GM13976 (cell line): Measurements from ENCODE around the gene LRRC26.
"Not testable (repeated sequence)": the region's sequence is repeated elsewhere in the genome, so short reads cannot be mapped to it uniquely, and the experiment has no call there.

Source experiments
- DNase-seq: peaks from one replicate; pipeline ENCODE4 v3.0.0; 2012; ENCODE audit warnings: low spot score
- in situ Hi-C: fragments of 300-500 bp; cut with MboI; formaldehyde crosslinking; loops from one replicate; pipeline ENCODE4 v1.12.0; 2022; ENCODE audit warnings: low sequenced_read_pairs, mixed read lengths, inconsistent platforms; ENCODE audit not compliant: unreplicated experiment
- TF ChIP-seq, protein P1 (sequence below): IDR thresholded peaks from 2 replicates; pipeline ENCODE4 v1.5.1; 2012; ENCODE audit warnings: borderline replicate concordance, mild to moderate bottlenecking; ENCODE audit not compliant: insufficient read depth; ENCODE audit errors: extremely low read depth, missing control alignments, control extremely low read depth

Gene LRRC26

DNA sequence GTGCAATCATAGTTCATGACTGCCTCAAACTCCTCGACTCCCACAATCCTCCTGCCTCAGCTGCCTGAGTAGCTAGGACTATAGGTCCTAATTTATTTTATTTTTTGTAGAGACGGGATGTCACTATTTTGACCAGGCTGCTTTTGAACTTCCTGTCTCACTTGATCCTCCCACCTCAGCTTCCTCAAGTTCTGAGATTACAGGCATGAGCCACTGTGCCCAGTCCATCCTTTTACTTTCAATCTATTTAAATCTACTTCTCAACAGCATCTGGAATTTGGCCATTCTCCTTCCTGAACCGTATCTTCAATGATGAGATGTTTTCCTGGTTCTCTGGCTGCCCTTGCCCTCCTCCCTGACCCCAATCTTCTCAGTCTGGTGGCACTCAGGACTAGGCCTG, 43.1 kb downstream of the LRRC26 start:
- TF ChIP-seq, protein P1, sequence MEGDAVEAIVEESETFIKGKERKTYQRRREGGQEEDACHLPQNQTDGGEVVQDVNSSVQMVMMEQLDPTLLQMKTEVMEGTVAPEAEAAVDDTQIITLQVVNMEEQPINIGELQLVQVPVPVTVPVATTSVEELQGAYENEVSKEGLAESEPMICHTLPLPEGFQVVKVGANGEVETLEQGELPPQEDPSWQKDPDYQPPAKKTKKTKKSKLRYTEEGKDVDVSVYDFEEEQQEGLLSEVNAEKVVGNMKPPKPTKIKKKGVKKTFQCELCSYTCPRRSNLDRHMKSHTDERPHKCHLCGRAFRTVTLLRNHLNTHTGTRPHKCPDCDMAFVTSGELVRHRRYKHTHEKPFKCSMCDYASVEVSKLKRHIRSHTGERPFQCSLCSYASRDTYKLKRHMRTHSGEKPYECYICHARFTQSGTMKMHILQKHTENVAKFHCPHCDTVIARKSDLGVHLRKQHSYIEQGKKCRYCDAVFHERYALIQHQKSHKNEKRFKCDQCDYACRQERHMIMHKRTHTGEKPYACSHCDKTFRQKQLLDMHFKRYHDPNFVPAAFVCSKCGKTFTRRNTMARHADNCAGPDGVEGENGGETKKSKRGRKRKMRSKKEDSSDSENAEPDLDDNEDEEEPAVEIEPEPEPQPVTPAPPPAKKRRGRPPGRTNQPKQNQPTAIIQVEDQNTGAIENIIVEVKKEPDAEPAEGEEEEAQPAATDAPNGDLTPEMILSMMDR, result no peak
- in situ Hi-C loops, result no loop called here
- no peak for DNase-seq

DNA sequence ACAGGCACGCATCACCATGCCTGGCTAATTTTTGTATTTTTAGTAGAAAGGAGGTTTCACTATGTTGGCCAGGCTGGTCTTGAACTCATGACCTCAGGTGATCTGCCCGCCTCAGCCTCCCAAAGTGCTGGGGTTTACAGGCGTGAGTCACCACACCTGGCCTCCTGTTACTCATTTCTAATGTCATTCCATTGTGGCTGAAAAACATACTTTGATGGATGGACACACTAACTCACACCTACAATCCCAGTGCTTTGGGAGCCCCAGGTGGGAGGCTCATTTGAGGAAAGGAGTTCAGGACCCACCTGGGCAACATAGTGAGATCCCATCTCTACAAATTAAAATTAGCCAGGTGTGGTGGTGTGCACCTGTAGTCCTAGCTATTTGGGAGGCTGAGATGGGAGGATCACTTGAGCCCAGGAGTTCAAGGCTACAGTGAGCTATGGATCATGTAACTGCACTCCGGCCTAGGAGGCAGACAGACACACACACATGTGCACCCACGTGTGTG, 45.8 kb downstream of the LRRC26 start:
- DNase-seq, in situ Hi-C loops: not testable (repeated sequence)

DNA sequence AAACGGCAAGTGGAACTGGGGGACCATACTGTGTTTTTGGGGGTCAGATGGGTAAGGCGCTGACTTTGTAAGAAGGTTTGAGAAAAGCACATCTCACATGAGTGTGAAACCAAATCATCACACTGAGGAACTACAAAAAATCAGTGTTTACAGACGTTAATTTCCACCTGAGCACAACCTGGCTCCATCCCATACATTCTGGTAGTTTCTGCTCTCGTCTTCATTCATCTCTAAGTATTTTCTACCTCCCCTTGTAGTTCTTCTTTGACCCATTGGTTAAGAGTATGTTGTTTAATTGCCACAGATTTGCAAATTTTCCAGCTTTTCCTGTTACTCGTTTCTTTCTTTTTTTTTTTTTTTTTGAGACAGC, 46.4 kb downstream of the LRRC26 start:
- in situ Hi-C loops, result no loop called here
- no peak for DNase-seq
- TF ChIP-seq, protein P1, result no peak

DNA sequence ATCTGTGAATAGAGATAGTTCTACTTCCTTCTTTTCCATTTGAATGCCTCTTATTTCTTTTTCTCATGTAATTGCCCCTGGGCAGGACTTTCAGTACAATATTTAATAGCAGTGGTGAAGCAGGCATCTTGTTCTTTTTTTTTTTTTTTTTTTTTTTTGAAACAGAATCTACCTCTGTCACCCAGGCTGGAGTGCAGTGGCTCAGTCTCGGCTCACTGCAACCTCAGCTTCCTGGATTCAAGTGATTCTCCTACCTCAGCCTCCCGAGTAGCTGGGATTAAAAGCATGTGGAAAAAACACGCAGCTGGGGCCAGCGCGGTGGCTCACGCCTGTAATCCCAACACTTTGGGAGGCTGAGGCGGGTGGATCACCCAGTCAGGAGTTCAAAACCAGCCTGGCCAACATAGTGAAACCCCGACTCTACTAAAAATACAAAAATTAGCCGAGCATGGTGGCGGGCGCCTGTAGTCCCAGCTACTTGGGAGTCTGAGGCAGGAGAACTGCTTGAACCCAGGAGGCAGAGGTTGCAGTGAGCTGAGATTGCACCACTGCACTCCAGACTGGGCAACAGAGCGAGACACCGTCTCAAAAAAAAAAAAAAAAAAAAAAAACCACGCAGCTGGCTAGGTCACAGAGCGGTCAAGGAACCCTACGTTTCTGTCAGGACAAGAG, 46.9 kb downstream of the LRRC26 start:
- in situ Hi-C loops, DNase-seq: not testable (repeated sequence)

DNA sequence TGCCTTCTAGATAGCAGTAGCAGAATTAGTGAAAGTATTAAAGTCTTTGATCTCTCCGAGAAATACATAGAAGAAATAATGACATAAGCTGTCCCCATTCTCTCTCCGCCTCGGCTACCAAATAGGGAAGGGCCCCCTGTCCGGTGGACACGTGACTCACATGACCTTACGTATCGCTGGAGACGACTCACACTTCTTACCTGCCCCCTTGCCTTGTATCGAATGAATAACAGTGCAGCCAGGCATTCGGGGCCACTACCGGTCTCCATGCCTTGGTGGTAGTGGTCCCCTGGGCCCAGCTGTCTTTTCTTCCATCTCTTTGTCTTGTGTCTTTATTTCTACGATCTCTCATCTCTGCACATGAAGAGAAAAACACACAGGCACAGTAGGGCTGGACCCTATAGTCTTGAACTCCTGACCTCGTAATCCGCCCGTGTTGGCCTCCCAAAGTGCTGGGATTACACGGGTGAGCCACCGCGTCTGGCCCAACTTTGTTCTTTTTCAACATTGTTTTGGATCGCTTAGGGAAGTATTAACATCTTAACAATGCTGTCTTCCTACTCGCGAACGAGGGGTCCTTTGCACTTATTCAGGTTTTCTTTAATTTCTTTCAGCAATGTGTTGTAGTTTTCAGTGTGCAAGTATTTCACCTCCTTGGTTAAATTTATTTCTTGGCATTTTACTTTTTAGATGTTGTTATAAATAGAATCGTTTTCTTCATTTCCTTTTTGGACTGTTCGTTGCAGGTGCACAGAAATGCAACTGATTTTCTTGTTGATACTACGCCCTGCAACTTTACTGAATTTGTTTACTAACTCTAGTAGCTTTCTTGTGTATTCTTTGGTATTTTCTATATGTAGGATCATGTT, 47.7 kb downstream of the LRRC26 start:
- in situ Hi-C loops, DNase-seq: not testable (repeated sequence)
